Progenitor cell of endocrine pancreas (in vitro differentiated cells): ENCODE data around the gene MPV17L. TPM values are rescaled to one million over a fixed set of nuclear protein-coding genes. Genes with fewer than 3 reads are reported as not detected.

Experiments used
- DNase-seq: peaks from one replicate; pipeline ENCODE4 v3.0.0; 2021; ENCODE audit warnings: low spot score; ENCODE audit not compliant: unreplicated experiment
- H3K27ac Mint-ChIP-seq: 2 replicates; pipeline ENCODE4 v1.8.0; 2021; ENCODE audit warnings: mild to moderate bottlenecking, moderate library complexity, mixed read lengths
- H3K27me3 Mint-ChIP-seq: 2 replicates; pipeline ENCODE4 v1.8.0; 2021; ENCODE audit warnings: mixed read lengths
- H3K36me3 Mint-ChIP-seq: 2 replicates; pipeline ENCODE4 v1.8.0; 2022; ENCODE audit warnings: mixed read lengths; ENCODE audit not compliant: insufficient read depth
- H3K4me1 Mint-ChIP-seq: 2 replicates; pipeline ENCODE4 v1.8.0; 2021; ENCODE audit warnings: low read depth, mixed read lengths
- H3K4me3 Mint-ChIP-seq: 2 replicates; pipeline ENCODE4 v1.8.0; 2021; ENCODE audit warnings: low read depth, mild to moderate bottlenecking, moderate library complexity, mixed read lengths
- H3K9me3 Mint-ChIP-seq: 2 replicates; pipeline ENCODE4 v1.8.0; 2021; ENCODE audit warnings: low read depth, mixed read lengths
- total RNA-seq: library from RNA; stranded (reverse); gene quantifications from 2 replicates; pipeline ENCODE4 v1.2.1, GENCODE V29; 2021
- TF ChIP-seq, protein P1 (sequence below): fragments of 200-600 bp; sonication (generic); IDR thresholded peaks from one replicate; pipeline ENCODE4 v1.5.0; 2021; ENCODE audit warnings: antibody characterized with exemption, mild to moderate bottlenecking; ENCODE audit not compliant: unreplicated experiment

Gene MPV17L
- total RNA-seq, 1 donor from 2014 or later = 37.6 TPM

DNA sequence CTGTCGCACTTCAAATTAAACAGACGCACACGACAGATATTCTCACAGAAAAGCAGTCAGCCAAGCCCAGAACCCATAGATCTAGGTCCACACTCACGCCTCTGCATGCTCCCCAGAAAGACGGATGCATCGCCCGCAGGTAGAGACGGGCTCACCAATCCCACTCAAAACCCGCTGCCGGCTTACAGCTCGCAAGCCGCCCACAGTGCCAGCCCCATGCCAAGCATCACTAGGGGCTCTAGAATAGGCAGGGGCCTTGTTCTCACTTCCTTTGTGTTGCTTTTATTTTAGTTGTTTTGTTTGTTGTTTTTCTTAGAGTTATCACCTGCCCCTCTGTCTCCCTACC lies 38.5 kb downstream of the MPV17L start:
- DNase-seq = no peak
- TF ChIP-seq, protein P1, sequence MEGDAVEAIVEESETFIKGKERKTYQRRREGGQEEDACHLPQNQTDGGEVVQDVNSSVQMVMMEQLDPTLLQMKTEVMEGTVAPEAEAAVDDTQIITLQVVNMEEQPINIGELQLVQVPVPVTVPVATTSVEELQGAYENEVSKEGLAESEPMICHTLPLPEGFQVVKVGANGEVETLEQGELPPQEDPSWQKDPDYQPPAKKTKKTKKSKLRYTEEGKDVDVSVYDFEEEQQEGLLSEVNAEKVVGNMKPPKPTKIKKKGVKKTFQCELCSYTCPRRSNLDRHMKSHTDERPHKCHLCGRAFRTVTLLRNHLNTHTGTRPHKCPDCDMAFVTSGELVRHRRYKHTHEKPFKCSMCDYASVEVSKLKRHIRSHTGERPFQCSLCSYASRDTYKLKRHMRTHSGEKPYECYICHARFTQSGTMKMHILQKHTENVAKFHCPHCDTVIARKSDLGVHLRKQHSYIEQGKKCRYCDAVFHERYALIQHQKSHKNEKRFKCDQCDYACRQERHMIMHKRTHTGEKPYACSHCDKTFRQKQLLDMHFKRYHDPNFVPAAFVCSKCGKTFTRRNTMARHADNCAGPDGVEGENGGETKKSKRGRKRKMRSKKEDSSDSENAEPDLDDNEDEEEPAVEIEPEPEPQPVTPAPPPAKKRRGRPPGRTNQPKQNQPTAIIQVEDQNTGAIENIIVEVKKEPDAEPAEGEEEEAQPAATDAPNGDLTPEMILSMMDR = no peak
- Mint-ChIP-seq H3K9me3 (no peaks in the 10 kb centered on the region), H3K27me3 (peaks cover 29% of the 10 kb centered on the region), H3K4me3 (peak overlapping the region; percentile 87), H3K4me1 (peaks cover 7% of the 10 kb centered on the region), H3K36me3 (no peaks in the 10 kb centered on the region), H3K27ac (no peak overlapping the region)

DNA sequence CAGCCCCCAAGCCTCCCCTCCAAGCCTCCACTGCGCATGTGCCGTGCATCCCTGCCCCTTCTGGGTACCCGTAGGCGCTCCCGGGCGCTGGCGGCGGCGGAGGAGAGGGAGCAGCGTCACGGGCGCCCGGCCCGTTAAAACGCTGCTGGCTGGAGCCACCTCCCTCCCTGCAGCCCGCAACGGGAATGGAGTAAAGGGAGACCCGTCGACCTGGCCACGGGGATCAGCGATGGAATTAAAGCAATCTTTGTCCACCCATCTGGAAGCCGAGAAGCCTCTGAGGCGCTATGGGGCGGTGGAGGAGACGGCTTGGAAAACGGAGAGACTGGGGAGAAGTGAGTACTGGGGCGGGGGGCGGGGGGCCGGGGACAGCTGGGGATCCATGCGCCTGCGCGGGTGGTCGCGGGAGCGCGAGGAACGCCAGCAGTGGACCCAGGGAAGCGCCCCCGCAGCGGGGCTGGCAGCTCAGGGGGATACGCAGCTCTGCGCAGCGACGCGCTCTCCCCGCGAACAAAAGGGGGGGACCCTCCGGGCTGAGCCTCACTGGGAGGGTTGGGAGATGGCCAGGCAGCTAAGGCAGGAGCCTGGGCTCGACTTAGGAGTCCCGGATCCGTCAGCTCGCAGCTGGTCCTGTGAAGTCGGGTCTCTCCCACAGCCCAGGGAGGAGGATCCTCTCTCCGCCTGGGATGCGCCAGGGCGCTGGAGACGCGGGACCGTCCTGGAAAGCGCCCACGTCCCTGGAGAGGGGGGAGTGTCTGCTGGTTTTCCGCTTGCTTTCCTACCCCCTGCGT lies 39.1 kb downstream of the MPV17L start, which contains the start of gene BMERB1:
Gene BMERB1 (plus strand): TSS at position 164 of the 791 bp plus-strand sequence. CDS start 66 bp downstream, at position 230.
- Mint-ChIP-seq H3K4me1 (peaks cover 7% of the 10 kb centered on the region), H3K27ac (no peak within 1 kb of the TSS), H3K27me3 (peaks cover 29% of the 10 kb centered on the region), H3K9me3 (no peaks in the 10 kb centered on the region), H3K4me3 (peak within 1 kb of the TSS; percentile 87), H3K36me3 (no peaks in the 10 kb centered on the region)
- TF ChIP-seq, protein P1 = no peak
- DNase-seq = peak; percentile 45

DNA sequence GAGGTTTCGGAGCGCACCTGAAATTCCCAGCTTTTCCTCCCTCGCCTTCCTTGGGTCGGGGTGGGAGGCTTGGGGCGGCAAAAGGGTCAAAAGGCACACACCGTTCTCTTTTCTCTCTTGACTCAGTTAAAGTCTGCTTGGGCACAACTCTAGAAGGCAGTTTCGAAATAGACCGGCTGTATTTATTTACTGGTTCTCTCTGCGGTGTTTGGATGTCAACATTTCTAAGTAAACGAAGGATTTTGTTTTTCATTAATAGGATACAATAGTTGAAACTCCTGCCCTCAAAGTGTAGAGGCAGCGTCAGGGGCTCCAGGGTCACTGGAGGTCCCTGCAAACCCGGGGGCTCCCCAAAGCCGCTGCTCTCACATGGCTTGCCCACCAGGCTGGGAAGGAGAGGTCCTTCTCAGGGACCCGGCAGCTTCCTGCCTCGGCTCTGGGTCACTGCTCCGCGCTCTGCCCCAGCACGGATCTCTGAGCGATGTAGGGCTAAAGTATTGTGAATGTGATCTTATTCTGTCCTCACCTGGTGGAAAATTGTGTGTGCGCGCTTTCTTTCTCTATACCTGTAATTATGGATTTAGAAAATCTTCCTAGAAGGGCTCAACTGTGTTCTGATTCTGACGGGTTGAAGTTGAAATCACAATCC lies 39.8 kb downstream of the MPV17L start:
- Mint-ChIP-seq H3K27me3 (peaks cover 29% of the 10 kb centered on the region), H3K4me1 (peaks cover 7% of the 10 kb centered on the region), H3K27ac (no peak overlapping the region), H3K4me3 (peak overlapping the region; percentile 87), H3K36me3 (no peaks in the 10 kb centered on the region), H3K9me3 (no peaks in the 10 kb centered on the region)
- TF ChIP-seq, protein P1 = no peak
- no peak for DNase-seq

DNA sequence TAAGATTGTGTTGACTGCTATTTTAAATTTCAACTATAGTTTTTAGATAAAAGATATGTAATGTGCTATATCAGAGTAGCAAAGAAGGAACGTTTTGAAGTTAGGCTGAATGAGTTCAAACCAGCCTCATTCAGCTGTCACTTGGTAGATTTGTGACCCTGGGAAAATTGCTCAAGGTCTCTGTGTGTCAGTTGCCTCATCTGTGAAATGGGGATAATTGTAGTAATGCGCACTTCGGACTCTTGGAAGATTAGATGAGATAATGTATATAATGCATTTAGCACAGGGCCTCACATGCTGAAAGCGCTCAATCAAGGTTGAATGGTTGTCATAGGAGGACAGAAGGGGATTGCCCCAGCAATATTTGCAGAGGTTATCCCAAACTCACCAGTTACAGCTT lies 43.5 kb downstream of the MPV17L start:
- TF ChIP-seq, protein P1 = no peak
- DNase-seq = no peak
- Mint-ChIP-seq H3K27ac (no peak overlapping the region), H3K9me3 (no peaks in the 10 kb centered on the region), H3K36me3 (no peaks in the 10 kb centered on the region), H3K4me1 (peaks cover 7% of the 10 kb centered on the region), H3K27me3 (peaks cover 19% of the 10 kb centered on the region), H3K4me3 (no peak overlapping the region)

DNA sequence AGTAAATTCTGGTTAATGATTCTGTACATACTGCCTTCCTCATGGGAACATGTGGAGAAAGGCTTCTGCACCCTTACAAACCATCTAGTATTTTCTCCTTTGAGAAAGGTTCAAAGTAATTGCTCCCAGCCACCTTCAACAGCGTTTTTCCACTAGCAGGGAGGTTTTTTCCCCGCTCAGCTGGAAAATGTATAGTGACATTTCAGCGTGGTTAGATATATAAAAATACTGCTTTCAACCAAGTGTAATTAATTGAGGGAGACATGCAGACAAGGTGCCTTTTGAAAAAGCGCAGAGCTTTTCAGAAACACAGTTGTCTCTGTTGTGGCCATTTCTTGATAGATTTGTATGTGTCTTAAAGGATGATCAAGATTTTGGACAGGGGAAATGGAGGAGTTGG lies 44.0 kb downstream of the MPV17L start:
- peaks cover 7% of the 10 kb centered on the region for H3K4me1 Mint-ChIP-seq
- H3K9me3 Mint-ChIP-seq = no peaks in the 10 kb centered on the region
- H3K4me3 Mint-ChIP-seq = no peak overlapping the region
- H3K27me3 Mint-ChIP-seq = peaks cover 15% of the 10 kb centered on the region
- TF ChIP-seq, protein P1 = no peak
- H3K27ac Mint-ChIP-seq = no peak overlapping the region
- no peaks in the 10 kb centered on the region for H3K36me3 Mint-ChIP-seq
- DNase-seq = no peak
